HepG2 (cell line): ENCODE data around the gene BTBD17. TPM values are rescaled to one million over a fixed set of nuclear protein-coding genes. Genes with fewer than 3 reads are reported as not detected.

Experiments used
- KLF12 ChIP-seq: sonication (generic); formaldehyde crosslinking; IDR thresholded peaks from 2 replicates; pipeline ENCODE4 v1.4.0; 2020; ENCODE audit warnings: missing genetic modification reagents, borderline replicate concordance
- NAIF1 ChIP-seq: sonication (generic); formaldehyde crosslinking; IDR thresholded peaks from 2 replicates; pipeline ENCODE4 v1.5.0; 2020; ENCODE audit warnings: mild to moderate bottlenecking, missing genetic modification reagents, borderline replicate concordance
- PAF1 ChIP-seq: IDR thresholded peaks from 2 replicates; pipeline ENCODE4 v1.6.1; 2016; ENCODE audit warnings: missing genetic modification reagents, missing compliant biosample characterization
- SETDB1 ChIP-seq: sonication (generic); formaldehyde crosslinking; IDR thresholded peaks from 2 replicates; pipeline ENCODE4 v1.5.1; 2020; ENCODE audit warnings: missing genetic modification reagents, mild to moderate bottlenecking, borderline replicate concordance
- TP53 ChIP-seq: sonication (generic); formaldehyde crosslinking; conservative IDR thresholded peaks from 2 replicates; pipeline ENCODE4 v1.4.0; 2020; ENCODE audit warnings: missing genetic modification reagents
- ZFYVE20 ChIP-seq: sonication (generic); formaldehyde crosslinking; IDR thresholded peaks from 2 replicates; pipeline ENCODE4 v1.8.0; 2023; ENCODE audit warnings: low read depth, mild to moderate bottlenecking, moderate library complexity, missing genetic modification reagents, borderline replicate concordance
- ZNF446 ChIP-seq: sonication (generic); formaldehyde crosslinking; IDR thresholded peaks from 2 replicates; pipeline ENCODE4 v1.5.0; 2020; ENCODE audit warnings: mild to moderate bottlenecking, missing genetic modification reagents
- polyA plus RNA-seq, 8 experiments: library from polyadenylated mRNA; depleted of rRNA in 3 of 8; stranded (reverse) in 7 of 8; unstranded in 1 of 8; fragments of >200 nt; fragmentation: Illumina TruSeq in 4 of 8; extraction: Trizol in 4 of 8; gene quantifications; 2 replicates each; pipeline versions ENCODE4 v1.2.1 to v1.2.3, GENCODE V29; 2011 to 2016; ENCODE audit warnings: low read depth in 4 of 8, missing spikeins in 1 of 8, mixed read lengths in 1 of 8; ENCODE audit not compliant: insufficient read depth in 1 of 8
- total RNA-seq, 5 experiments: library from RNA; depleted of rRNA; stranded (reverse); fragments of >200 nt; fragmentation: Illumina TruSeq; extraction: Trizol; gene quantifications; 2 replicates each; pipeline ENCODE4 v1.2.3, GENCODE V29; 2016; ENCODE audit warnings: low read depth in 1 of 5
- TF ChIP-seq, protein P1 (sequence below): sonication (generic); formaldehyde crosslinking; IDR thresholded peaks from 2 replicates; pipeline ENCODE4 v1.8.1; 2022; ENCODE audit warnings: low read depth, mild to moderate bottlenecking, missing genetic modification reagents
- TF ChIP-seq, protein P2 (sequence below): sonication (generic); formaldehyde crosslinking; IDR thresholded peaks from 2 replicates; pipeline ENCODE4 v1.4.0; 2020; ENCODE audit warnings: missing genetic modification reagents
- TF ChIP-seq, protein P3 (sequence below): IDR thresholded peaks from 2 replicates; pipeline ENCODE4 v1.6.1; 2018; ENCODE audit warnings: missing genetic modification reagents, mild to moderate bottlenecking, missing compliant biosample characterization
- TF ChIP-seq, protein P4 (sequence below): sonication (generic); formaldehyde crosslinking; IDR thresholded peaks from 2 replicates; pipeline ENCODE4 v1.5.0; 2020; ENCODE audit warnings: mild to moderate bottlenecking, missing genetic modification reagents, borderline replicate concordance
- TF ChIP-seq, protein P5 (sequence below): sonication (generic); formaldehyde crosslinking; IDR thresholded peaks from 2 replicates; pipeline ENCODE4 v1.4.0; 2020; ENCODE audit warnings: missing genetic modification reagents, borderline replicate concordance

The BTBD17 gene
- total and polyA plus RNA-seq, 2 of the 13 experiments (the other 11 are each of a cell fraction or from before 2014, with no cell fraction given) = not detected

- TF ChIP-seq, protein P1, sequence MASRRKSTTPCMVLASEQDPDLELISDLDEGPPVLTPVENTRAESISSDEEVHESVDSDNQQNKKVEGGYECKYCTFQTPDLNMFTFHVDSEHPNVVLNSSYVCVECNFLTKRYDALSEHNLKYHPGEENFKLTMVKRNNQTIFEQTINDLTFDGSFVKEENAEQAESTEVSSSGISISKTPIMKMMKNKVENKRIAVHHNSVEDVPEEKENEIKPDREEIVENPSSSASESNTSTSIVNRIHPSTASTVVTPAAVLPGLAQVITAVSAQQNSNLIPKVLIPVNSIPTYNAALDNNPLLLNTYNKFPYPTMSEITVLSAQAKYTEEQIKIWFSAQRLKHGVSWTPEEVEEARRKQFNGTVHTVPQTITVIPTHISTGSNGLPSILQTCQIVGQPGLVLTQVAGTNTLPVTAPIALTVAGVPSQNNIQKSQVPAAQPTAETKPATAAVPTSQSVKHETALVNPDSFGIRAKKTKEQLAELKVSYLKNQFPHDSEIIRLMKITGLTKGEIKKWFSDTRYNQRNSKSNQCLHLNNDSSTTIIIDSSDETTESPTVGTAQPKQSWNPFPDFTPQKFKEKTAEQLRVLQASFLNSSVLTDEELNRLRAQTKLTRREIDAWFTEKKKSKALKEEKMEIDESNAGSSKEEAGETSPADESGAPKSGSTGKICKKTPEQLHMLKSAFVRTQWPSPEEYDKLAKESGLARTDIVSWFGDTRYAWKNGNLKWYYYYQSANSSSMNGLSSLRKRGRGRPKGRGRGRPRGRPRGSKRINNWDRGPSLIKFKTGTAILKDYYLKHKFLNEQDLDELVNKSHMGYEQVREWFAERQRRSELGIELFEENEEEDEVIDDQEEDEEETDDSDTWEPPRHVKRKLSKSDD (CRISPR knock-in tag) = no peak
- TF ChIP-seq, protein P2, sequence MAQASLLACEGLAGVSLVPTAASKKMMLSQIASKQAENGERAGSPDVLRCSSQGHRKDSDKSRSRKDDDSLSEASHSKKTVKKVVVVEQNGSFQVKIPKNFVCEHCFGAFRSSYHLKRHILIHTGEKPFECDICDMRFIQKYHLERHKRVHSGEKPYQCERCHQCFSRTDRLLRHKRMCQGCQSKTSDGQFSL (CRISPR knock-in tag) = no peak
- TF ChIP-seq TP53 (no peak), ZNF446 (no peak; the same call in 1 of the 2 replicates), NAIF1 (CRISPR knock-in tag) (no peak), SETDB1 (no peak), KLF12 (CRISPR knock-in tag) (no peak), ZFYVE20 (no peak), PAF1 (CRISPR knock-in tag) (no peak)
- TF ChIP-seq, protein P3, sequence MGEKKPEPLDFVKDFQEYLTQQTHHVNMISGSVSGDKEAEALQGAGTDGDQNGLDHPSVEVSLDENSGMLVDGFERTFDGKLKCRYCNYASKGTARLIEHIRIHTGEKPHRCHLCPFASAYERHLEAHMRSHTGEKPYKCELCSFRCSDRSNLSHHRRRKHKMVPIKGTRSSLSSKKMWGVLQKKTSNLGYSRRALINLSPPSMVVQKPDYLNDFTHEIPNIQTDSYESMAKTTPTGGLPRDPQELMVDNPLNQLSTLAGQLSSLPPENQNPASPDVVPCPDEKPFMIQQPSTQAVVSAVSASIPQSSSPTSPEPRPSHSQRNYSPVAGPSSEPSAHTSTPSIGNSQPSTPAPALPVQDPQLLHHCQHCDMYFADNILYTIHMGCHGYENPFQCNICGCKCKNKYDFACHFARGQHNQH (CRISPR knock-in tag) = peak; percentile 93
- TF ChIP-seq, protein P4, sequence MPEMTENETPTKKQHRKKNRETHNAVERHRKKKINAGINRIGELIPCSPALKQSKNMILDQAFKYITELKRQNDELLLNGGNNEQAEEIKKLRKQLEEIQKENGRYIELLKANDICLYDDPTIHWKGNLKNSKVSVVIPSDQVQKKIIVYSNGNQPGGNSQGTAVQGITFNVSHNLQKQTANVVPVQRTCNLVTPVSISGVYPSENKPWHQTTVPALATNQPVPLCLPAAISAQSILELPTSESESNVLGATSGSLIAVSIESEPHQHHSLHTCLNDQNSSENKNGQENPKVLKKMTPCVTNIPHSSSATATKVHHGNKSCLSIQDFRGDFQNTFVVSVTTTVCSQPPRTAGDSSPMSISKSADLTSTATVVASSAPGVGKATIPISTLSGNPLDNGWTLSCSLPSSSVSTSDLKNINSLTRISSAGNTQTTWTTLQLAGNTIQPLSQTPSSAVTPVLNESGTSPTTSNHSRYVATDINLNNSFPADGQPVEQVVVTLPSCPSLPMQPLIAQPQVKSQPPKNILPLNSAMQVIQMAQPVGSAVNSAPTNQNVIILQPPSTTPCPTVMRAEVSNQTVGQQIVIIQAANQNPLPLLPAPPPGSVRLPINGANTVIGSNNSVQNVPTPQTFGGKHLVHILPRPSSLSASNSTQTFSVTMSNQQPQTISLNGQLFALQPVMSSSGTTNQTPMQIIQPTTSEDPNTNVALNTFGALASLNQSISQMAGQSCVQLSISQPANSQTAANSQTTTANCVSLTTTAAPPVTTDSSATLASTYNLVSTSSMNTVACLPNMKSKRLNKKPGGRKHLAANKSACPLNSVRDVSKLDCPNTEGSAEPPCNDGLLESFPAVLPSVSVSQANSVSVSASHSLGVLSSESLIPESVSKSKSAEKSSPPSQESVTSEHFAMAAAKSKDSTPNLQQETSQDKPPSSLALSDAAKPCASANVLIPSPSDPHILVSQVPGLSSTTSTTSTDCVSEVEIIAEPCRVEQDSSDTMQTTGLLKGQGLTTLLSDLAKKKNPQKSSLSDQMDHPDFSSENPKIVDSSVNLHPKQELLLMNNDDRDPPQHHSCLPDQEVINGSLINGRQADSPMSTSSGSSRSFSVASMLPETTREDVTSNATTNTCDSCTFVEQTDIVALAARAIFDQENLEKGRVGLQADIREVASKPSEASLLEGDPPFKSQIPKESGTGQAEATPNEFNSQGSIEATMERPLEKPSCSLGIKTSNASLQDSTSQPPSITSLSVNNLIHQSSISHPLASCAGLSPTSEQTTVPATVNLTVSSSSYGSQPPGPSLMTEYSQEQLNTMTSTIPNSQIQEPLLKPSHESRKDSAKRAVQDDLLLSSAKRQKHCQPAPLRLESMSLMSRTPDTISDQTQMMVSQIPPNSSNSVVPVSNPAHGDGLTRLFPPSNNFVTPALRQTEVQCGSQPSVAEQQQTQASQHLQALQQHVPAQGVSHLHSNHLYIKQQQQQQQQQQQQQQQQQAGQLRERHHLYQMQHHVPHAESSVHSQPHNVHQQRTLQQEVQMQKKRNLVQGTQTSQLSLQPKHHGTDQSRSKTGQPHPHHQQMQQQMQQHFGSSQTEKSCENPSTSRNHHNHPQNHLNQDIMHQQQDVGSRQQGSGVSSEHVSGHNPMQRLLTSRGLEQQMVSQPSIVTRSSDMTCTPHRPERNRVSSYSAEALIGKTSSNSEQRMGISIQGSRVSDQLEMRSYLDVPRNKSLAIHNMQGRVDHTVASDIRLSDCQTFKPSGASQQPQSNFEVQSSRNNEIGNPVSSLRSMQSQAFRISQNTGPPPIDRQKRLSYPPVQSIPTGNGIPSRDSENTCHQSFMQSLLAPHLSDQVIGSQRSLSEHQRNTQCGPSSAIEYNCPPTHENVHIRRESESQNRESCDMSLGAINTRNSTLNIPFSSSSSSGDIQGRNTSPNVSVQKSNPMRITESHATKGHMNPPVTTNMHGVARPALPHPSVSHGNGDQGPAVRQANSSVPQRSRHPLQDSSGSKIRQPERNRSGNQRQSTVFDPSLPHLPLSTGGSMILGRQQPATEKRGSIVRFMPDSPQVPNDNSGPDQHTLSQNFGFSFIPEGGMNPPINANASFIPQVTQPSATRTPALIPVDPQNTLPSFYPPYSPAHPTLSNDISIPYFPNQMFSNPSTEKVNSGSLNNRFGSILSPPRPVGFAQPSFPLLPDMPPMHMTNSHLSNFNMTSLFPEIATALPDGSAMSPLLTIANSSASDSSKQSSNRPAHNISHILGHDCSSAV = no peak
- TF ChIP-seq, protein P5, sequence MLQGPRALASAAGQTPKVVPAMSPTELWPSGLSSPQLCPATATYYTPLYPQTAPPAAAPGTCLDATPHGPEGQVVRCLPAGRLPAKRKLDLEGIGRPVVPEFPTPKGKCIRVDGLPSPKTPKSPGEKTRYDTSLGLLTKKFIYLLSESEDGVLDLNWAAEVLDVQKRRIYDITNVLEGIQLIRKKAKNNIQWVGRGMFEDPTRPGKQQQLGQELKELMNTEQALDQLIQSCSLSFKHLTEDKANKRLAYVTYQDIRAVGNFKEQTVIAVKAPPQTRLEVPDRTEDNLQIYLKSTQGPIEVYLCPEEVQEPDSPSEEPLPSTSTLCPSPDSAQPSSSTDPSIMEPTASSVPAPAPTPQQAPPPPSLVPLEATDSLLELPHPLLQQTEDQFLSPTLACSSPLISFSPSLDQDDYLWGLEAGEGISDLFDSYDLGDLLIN = 0 out of 2 replicates have a peak, but pooled peaks have one; percentile 25
These were observed 12.4 kb upstream of the BTBD17 start (continued) for GRCh38 chr17:74373838-74374606.
